Cardiac fibroblast (primary cell): ENCODE data around the gene GREB1.

Experiments used
- DNase-seq, 2 donors: peaks; one replicate each; pipeline versions ENCODE4 v3.0.0 to v3.0.0-alpha.2; 2010; ENCODE audit warnings: low read depth in 2 of 2
- H3K4me3 ChIP-seq, 2 donors: replicated peaks in 1 of 2; 1 replicate in 1 of 2; 2 replicates in 1 of 2; pipeline ENCODE4 v1.5.1; 2011; ENCODE audit warnings: low read depth in 2 of 2, low read length in 2 of 2, mild to moderate bottlenecking in 2 of 2, moderate library complexity in 1 of 2
- CTCF ChIP-seq: IDR thresholded peaks from one replicate; pipeline ENCODE4 v1.5.1; 2011; ENCODE audit warnings: low read depth, mild to moderate bottlenecking, low read length, inconsistent platforms

GREB1 gene

DNA sequence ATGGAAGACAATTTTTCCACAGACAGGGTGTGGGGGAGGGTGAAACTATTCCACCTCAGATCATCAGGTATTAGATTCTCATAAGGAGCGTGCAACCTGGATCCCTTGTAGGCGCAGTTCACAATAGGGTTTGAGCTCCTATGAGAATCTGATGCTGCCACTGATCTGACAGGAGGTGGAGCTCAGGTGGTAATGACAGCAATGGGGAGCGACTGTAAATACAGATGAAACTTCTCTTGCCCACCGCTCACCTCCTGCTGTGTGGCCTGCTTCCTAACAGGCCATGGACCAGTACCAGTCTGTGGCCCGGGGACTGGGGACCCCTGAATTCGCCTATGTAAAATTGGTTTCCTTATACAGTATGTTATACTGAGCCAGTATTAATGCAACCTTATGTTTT lies 40.6 kb upstream of the GREB1 start:
- DNase-seq, result no peak
- TF ChIP-seq CTCF, result no peak
- no peak overlapping the region for H3K4me3 ChIP-seq

DNA sequence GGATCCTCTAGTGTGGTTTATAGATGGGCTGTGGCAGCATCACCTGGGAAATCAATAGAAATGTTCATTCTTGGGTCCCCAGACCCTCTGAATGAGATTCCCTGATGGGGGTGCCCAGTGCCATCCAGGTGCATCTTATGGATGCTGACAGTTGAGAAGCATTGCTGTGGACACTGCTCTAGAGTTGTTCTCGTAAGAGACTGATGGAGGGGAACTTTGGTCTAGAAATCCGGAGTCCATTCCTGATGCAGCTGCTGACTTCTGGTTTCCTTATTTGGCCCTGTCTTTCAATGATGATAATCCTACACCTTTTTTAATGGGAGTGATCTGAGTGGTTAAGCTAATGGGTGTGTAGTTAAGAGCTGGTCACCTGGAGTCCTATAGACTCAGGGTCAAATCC lies 39.5 kb upstream of the GREB1 start:
- DNase-seq, result no peak
- no peak overlapping the region for H3K4me3 ChIP-seq
- TF ChIP-seq CTCF, result no peak

- H3K4me3 ChIP-seq, result no peak overlapping the region
- TF ChIP-seq CTCF, result no peak
- peak in 1 of 2 donors; percentile 6 for DNase-seq
Observed at GRCh38 chr2:11495844-11496681, 37.8 kb upstream of the GREB1 start.

DNA sequence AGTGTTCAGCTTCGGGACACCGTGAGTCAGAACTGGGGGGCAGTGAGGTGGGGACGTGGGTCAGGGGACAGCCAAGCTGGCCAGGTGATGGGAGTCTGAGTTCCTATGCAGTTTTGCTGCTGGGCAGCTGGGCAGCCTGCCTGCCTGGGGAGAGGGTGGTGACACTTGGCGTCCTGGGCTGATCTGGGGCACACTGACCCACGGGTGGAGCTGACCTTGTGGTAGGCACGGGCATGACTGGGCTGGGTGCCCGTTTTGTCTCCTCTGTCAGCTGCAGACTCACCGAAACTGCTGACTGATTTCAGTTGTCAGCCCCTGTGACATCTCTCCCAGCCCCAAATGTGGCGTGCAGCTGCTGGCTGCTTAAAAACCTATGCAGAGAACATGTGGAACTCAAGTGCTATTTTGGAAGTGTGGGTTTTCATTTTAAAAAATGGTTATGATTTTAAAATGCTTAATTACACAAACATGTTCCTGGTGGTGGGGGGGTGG lies 35.3 kb upstream of the GREB1 start:
- no peak overlapping the region for H3K4me3 ChIP-seq
- no peak for TF ChIP-seq CTCF
- no peak for DNase-seq

DNA sequence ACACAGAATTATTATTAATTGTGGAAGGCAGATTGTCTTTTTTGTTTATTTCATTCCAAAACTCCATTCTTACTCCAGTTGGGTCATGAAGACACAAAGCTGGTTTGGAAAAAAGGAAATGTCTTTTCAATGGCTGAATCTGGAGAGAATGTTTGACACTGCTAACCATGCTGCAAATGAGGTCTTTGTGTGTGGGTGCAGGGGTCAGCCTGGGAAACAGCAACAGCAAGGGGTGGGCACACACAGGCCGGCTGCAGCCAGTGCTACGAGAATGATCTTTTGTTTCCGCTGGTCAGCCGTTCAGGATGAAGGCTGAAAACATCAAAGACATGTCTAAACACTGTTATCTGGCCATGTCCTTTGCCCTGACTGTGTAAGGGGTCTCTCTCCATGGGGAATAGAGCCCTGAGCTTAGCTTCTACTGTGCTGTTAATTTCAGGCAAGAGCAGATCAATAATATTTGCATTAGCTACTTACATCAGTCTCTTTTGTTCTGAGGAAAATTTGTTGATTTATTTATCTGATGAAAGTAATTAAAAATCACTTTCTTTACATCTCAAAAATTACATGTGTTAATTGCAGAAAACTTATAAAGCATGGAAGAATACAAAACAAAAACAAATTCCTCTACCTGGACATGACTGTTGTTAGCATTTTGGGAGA lies 34.6 kb upstream of the GREB1 start:
- H3K4me3 ChIP-seq, result no peak overlapping the region
- no peak for DNase-seq
- no peak for TF ChIP-seq CTCF

DNA sequence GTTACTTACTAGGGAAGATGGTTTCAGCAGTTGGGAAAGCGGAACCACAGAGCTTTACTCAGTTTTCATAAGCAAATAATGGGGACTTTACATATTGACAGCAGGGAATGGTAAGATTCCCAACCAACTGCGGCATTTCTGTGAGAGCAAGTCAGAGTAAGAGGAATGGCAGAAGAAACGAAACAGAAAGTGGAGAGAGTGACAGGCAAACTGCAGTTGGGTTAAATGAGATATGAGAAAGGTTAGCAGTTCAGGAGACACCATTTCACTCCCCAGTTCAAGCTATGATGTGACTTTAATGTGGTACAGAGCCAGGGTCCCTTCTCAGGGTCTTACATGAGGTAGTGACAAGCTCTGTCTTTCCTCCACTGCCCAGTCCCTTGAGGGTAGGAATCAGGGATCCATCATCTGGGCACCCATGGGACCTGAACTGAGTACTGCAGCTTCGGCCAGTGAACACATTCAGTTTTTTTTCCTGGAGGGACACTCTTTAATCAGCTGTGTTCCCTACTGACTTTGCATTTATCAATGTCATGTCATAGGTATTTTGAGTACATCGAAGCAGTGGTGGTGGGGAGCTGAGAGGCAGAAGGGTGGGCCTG lies 33.0 kb upstream of the GREB1 start:
- no peak overlapping the region for H3K4me3 ChIP-seq
- no peak for DNase-seq
- TF ChIP-seq CTCF, result no peak
